ENCODE measurements around the gene ABI1.

Gene ABI1

DNA sequence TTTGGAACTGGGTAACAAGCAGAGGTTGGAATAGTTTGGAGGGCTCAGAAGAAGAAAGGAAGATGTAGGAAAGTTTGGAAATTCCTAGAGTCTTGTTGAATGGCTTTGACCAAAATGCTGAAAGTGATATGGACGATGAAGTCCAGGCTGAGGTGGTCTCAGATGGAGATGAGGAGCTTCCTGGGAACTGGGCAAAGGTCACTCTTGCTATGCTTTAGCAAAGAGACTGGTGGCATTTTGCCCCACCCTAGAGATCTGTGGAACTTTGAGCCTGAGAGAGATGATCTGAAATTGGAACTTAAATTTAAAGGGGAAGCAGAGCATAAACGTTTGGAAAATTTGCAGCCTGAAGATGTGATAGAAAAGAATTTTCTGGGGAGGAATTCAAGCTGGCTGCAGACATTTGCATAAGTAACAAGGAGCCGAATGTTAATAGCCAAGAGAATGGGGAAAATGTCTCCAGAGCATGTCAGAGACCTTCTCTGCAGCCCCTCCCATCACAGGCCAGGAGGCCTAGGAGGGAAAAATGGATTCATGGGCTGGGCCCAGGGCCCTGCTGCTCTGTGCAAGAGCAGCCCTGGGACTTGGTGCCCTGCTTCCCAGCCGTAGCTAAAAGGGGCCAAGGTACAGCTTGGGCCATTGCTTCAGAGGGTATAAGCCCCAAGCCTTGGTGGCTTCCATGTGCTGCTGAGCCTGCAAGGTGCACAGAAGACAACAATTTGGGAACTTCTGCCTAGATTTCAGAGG, 159.7 kb downstream of the ABI1 start:
- DNase-seq = no peak

DNA sequence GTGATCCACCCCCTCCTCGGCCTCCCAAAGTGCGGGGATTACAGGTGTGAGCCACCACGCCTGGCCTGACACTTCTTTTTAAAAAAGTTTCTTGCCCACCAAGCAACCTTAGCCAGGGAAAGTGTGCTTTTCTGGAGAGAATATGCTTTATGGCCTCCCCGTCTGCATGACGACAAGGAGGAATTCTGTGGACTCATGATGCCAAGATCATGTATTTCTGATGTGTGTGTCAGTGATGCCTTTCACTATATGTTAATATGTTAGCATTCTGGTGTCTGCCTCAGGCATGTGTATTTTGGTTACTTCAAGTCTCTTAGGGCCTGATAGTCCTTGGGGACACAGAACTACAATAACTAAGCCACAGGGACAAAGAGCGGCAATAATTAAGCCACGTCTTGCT, 161.1 kb downstream of the ABI1 start:
- DNase-seq = no peak

DNA sequence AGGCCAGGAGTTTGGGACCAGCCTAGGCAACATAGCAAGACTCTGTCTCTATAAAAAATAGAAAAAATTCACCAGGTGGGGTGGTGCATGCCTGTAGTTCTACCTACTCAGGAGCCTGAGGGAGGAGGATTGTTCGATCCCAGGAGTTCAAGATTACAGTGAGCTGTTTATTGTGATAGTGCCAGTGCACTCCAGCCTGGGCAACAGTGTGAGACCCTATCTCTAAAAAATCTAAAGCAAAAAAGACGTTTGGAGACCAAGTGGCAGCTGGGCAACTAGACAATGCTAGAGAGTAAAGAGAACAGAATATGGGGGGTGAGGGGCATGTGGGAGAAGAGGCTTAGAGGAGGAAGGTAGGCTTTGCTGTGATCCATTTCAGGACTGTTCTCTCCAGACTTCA, 161.8 kb downstream of the ABI1 start:
- DNase-seq = no peak

DNA sequence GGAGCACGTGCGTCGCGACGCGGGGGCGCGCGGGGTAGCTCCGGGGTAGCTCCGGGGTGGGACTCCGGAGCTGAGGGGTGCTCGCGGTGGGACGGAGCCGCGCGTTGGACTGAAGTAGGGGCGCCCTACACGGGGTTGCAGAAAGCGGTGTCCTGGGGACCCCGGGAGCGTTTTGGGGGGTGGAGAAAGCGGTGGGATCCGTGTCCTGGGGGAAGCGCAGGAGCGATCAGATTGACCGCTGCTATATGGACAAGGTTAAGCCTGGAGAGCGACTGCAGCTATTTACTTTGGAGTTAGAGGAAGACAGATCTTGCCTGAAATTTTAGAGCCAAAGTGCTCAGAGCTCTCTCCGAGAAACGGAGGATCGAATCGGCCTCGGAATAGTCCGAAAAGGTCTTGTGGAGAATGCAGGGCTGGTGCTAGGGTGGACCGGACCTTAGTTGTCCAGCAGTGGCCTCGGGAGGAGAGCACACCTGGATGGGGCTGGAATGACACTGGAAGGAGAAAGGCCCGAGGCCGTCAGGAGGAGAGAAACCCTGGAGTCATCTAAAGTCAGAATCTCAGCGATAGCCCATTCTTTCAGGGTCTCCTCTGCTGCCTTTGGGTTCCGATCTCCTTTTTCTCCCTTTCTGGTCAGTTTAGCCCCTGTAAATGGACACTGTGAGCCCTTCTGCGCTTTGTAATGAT, 162.7 kb downstream of the ABI1 start:
- no peak for DNase-seq

DNA sequence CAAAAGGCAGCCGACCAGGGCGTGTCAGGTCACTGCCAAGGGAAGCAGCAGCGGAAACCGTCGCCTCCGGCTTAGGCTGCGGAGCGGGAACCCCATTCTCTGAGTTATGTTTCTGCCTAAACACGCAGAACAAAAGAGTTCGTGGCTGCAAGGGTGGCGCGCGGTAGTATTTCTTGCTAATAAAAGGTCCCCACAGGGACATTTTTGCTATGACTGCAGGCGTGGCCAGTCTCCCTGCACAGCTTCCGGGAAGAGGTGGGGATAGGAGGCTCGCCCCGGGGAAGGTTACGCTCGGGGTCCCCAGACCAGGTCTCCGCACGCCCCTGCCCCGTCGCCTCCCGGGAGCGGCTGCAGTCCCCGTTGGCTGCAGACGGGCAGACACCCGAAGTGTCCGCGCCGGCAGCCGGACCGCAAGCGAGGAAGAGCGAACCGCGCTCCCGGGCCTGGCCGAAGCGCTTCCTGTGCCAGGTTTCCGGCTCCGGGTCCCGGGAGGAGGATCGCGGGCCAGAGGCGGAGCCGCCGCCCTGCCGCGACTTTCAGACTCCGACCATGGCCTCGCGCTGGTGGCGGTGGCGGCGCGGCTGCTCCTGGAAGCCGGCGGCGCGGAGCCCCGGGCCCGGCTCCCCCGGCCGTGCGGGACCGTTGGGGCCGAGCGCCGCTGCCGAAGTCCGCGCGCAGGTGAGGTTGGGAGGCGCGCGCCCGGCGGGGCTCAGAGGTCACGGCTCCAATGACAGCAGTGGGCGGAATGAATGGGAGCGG, 163.4 kb downstream of the ABI1 start, which contains the start of gene PDSS1:
Gene PDSS1 (plus strand): TSS at position 539 of the 759 bp plus-strand sequence. CDS start 11 bp downstream, at position 550.
- peak; percentile 21 for DNase-seq

DNA sequence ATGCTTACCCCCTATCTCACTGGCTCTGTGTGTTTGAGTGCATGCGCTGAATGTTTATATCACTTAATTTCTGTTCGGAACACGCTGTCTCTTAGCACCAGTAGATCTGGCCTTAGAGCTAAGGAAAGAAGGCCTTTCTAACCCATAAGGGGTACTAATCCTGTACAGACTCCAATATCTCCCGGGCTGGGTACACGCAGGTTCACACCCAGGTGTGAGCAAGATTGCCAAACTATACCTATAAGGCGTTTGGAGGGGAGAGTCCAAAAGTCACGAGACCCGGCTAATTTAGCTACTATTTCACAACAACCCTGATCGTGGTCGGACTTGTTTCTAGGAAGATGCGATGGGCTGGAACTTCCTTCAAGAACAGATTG, 164.0 kb downstream of the ABI1 start:
- DNase-seq = no peak
